Measurements from ENCODE around the gene INAFM2.

DNA sequence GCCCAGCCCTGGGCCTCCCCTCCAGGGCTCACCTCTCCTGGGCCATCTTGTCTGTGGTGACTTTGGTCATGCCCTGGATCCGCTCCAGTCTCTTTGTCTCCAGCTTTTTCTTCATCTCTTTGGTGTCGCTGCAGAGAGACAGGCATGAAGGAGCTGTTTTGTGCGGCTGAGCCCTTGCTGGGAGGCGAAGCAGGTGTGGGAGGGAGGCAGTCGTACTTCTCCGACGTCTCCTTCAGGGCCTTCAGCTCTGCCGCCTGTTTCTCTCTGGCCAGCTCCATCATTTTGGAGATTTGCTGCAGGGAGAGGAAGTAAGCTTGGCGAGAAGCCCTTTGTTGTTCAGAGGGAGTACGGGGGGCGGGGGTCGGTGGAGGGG lies 33.0 kb upstream of the INAFM2 start:
- TF ChIP-seq ELF4 (IDR thresholded peaks at IDR 0.05) (no peak), NFRKB (IDR thresholded peaks at IDR 0.05) (no peak), SP1 (IDR thresholded peaks at IDR 0.05) (no peak), BHLHE40 (IDR thresholded peaks at IDR 0.05; ENCODE audit: borderline replicate concordance) (no peak), SUZ12 (IDR thresholded peaks at IDR 0.05) (no peak), FOXM1 (IDR thresholded peaks at IDR 0.05; ENCODE audit: borderline replicate concordance) (no peak), TARDBP (IDR thresholded peaks at IDR 0.05) (no peak), FOXA1 (IDR thresholded peaks at IDR 0.05) (no peak), FOXK2 (IDR thresholded peaks at IDR 0.05) (no peak), ARNT (IDR thresholded peaks at IDR 0.05) (no peak), LEF1 (IDR thresholded peaks at IDR 0.05; ENCODE audit: borderline replicate concordance) (no peak), ZNF384 (IDR thresholded peaks at IDR 0.05) (no peak)
- TF ChIP-seq, protein P1, sequence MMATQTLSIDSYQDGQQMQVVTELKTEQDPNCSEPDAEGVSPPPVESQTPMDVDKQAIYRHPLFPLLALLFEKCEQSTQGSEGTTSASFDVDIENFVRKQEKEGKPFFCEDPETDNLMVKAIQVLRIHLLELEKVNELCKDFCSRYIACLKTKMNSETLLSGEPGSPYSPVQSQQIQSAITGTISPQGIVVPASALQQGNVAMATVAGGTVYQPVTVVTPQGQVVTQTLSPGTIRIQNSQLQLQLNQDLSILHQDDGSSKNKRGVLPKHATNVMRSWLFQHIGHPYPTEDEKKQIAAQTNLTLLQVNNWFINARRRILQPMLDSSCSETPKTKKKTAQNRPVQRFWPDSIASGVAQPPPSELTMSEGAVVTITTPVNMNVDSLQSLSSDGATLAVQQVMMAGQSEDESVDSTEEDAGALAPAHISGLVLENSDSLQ (IDR thresholded peaks at IDR 0.05): no peak

Measured in HEK293T (cell line).